Spleen (tissue), 7 donors: ENCODE data around the gene GEMIN2.

ENCODE experiments used
- CTCF ChIP-seq, 11 experiments: fragments of 200-600 bp in 7 of 11; fragments of 450-650 bp in 4 of 11; sonication (generic) in 4 of 11; IDR thresholded peaks in 8 of 11; conservative IDR thresholded peaks in 3 of 11; 1 replicate in 7 of 11; 2 replicates in 4 of 11; pipeline versions ENCODE4 v1.4.0 to v1.8.0; 2016 to 2021; ENCODE audit warnings: antibody characterized with exemption in 11 of 11, inconsistent platforms in 4 of 11, mild to moderate bottlenecking in 1 of 11
- POLR2A ChIP-seq, 3 donors: fragments of 450-650 bp; IDR thresholded peaks; one replicate each; pipeline ENCODE4 v1.5.1; 2017; ENCODE audit warnings: antibody characterized with exemption in 3 of 3, mild to moderate bottlenecking in 1 of 3
- POLR2AphosphoS5 ChIP-seq, 3 donors: sonication (generic); formaldehyde crosslinking; IDR thresholded peaks; one replicate each; pipeline ENCODE4 v1.5.1; 2017; ENCODE audit warnings: antibody characterized with exemption in 3 of 3
- donor health status: DM: no; HTN: no; CAD: no; lungs with moderate emphysema.
- donor health status: DM: no; HTN: no; CAD: no.
- donor health status: DM: no; HTN: no; CAD: no.

- TF ChIP-seq POLR2AphosphoS5 (IDR thresholded peaks at IDR 0.05): no peak
- no peak for TF ChIP-seq CTCF (IDR thresholded peaks at IDR 0.05 in 8 of 11, conservative IDR thresholded peaks at IDR 0.05 in 3 of 11)
- TF ChIP-seq POLR2A (IDR thresholded peaks at IDR 0.05): no peak
Measured at GRCh38 chr14:39179042-39179441, 64.9 kb downstream of the GEMIN2 start.
